Activated CD4-positive, alpha-beta T cell treated with anti-CD3 and anti-CD28 coated beads, Interleukin-2, Interleukin-4, amounts not matched to agents 100 ng/mL and 50 ng/mL, durations not matched to agents 16 hours and 8 hours (primary cell): ENCODE data around the gene DNAJB6.

Experiments used
- DNase-seq: peaks from one replicate; pipeline ENCODE4 v3.0.0-alpha.2; 2020; ENCODE audit warnings: low spot score

DNAJB6 gene

DNA sequence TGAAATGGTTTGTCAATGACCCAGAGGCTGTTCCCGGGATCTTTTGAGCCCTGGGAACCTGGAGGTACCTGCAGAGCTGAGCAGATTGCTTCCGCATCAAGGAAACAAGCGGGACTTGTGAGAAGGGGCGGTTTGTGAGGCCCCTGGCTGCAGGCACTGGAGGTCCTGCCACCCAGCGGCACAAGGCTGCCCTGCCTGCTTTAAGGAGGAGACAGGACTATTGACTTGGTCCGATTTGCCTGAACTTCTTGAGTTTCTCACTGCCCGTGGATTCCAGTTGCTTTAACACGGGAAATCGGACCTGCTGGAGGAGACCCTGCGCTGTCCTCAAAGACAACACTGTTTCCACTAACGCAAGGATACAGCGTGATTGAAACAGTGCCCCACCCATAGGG lies 130.1 kb downstream of the DNAJB6 start:
- DNase-seq, result no peak
